ENCODE measurements around the gene R3HDM1.

- TF ChIP-seq CTCF (IDR thresholded peaks at IDR 0.05; ENCODE audit: insufficient read depth, low read depth, low read length) (no peak), EZH2 (IDR thresholded peaks at IDR 0.05; ENCODE audit: insufficient read depth, low read length) (no peak)
Observed at GRCh38 chr2:135743860-135744259, 212.6 kb downstream of the R3HDM1 start.

All from astrocyte (in vitro differentiated cells and primary cell).